ENCODE data around the gene PROCA1. TPM values are rescaled to one million over a fixed set of nuclear protein-coding genes. Genes with fewer than 3 reads are reported as not detected.
A peak's percentile ranks its signal among the peaks of the same experiment; 100 is the strongest.

PROCA1 gene
- total RNA-seq, 1 experiment from 2014 or later, result 1.1 TPM

DNA sequence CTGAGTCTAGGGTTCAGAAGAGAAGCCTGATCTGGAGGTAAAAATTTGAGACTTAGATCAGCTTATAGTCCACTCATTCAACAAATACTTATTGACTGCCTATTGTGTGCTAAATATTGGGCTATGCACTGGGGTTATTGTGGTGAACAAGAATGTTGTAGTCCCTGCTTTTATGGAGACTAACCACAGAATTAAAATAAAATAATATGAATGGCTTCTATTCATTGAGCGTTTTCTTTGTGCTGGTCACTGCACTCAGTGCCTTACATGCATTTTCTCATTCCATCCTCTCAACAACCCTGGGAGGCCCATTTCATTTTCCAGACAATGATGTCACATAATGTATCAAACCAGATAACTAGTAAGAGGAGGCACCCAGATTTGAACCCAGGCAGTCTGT is 21.7 kb upstream of the PROCA1 start:
- POLR2A ChIA-PET, result interaction anchor here (1.8 to 18.0 kb wide), 2 partner anchors 13 kb away, joined by 6 to 1135 read pairs; partner anchors contain the start of genes RPL23A and TRAF4
- Mint-ChIP-seq H3K4me1 (ENCODE audit: insufficient read depth, unreplicated experiment) (peaks cover 11% of the 10 kb centered on the region), H3K27ac (ENCODE audit: low read depth, unreplicated experiment) (no peak overlapping the region), H3K36me3 (ENCODE audit: insufficient read depth, unreplicated experiment) (peaks cover 6% of the 10 kb centered on the region), H3K9me3 (ENCODE audit: unreplicated experiment) (no peaks in the 10 kb centered on the region), H3K27me3 (ENCODE audit: insufficient read depth, unreplicated experiment) (no peaks in the 10 kb centered on the region), H3K4me3 (ENCODE audit: unreplicated experiment) (no peak overlapping the region)
- CTCF ChIA-PET, result no interaction called here
- DNase-seq (ENCODE audit: unreplicated experiment), result no peak
- TF ChIP-seq, protein P1, sequence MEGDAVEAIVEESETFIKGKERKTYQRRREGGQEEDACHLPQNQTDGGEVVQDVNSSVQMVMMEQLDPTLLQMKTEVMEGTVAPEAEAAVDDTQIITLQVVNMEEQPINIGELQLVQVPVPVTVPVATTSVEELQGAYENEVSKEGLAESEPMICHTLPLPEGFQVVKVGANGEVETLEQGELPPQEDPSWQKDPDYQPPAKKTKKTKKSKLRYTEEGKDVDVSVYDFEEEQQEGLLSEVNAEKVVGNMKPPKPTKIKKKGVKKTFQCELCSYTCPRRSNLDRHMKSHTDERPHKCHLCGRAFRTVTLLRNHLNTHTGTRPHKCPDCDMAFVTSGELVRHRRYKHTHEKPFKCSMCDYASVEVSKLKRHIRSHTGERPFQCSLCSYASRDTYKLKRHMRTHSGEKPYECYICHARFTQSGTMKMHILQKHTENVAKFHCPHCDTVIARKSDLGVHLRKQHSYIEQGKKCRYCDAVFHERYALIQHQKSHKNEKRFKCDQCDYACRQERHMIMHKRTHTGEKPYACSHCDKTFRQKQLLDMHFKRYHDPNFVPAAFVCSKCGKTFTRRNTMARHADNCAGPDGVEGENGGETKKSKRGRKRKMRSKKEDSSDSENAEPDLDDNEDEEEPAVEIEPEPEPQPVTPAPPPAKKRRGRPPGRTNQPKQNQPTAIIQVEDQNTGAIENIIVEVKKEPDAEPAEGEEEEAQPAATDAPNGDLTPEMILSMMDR (IDR thresholded peaks at IDR 0.05; ENCODE audit: unreplicated experiment), result no peak
- intact Hi-C loops (cut with micrococcal nuclease), result no loop called here
- BruUV-seq (replicated peaks), result no TSS peak

DNA sequence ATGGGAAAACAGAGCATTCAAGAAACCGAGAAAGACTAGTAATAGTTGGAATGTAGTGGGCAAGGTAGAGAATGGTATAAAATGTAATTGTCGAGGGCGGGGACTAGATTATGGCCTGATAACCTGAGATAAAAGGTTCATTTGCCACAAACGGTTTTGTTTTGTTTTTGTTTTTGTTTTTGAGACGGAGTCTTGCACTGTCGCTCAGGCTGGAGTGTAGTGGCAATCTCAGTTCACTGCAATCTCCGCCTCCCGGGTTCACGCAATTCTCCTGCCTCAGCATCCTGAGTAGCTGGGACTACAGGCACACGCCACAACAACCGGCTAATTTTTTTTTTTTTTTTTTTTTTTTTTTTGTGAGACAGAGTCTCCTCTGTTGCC is 18.3 kb upstream of the PROCA1 start:
- intact Hi-C loops (cut with micrococcal nuclease), result loop anchor here (1.0 kb wide), 1 partner anchor 13 kb away; no protein-coding TSS in a partner anchor
- H3K36me3 Mint-ChIP-seq (ENCODE audit: insufficient read depth, unreplicated experiment), result peaks cover 28% of the 10 kb centered on the region
- peaks cover 23% of the 10 kb centered on the region for H3K4me1 Mint-ChIP-seq (ENCODE audit: insufficient read depth, unreplicated experiment)
- POLR2A ChIA-PET, result interaction anchor here (0.8 to 18.0 kb wide), 5 partner anchors 11 to 329 kb away, joined by 3 to 1135 read pairs (median 73); partner anchors contain the start of genes FLOT2, PHF12, RPL23A and TRAF4
- no peak for DNase-seq (ENCODE audit: unreplicated experiment)
- CTCF ChIA-PET, result interaction anchor here (0.6 to 9.2 kb wide), 2 partner anchors 18 to 60 kb away, joined by 4 to 365 read pairs; partner anchors contain the start of gene TRAF4
- peak overlapping the region; percentile 99 for H3K27ac Mint-ChIP-seq (ENCODE audit: low read depth, unreplicated experiment)
- H3K4me3 Mint-ChIP-seq (ENCODE audit: unreplicated experiment), result no peak overlapping the region
- BruUV-seq (replicated peaks), result no TSS peak
- no peaks in the 10 kb centered on the region for H3K27me3 Mint-ChIP-seq (ENCODE audit: insufficient read depth, unreplicated experiment)
- no peaks in the 10 kb centered on the region for H3K9me3 Mint-ChIP-seq (ENCODE audit: unreplicated experiment)
- TF ChIP-seq, protein P1 (IDR thresholded peaks at IDR 0.05; ENCODE audit: unreplicated experiment), result no peak

DNA sequence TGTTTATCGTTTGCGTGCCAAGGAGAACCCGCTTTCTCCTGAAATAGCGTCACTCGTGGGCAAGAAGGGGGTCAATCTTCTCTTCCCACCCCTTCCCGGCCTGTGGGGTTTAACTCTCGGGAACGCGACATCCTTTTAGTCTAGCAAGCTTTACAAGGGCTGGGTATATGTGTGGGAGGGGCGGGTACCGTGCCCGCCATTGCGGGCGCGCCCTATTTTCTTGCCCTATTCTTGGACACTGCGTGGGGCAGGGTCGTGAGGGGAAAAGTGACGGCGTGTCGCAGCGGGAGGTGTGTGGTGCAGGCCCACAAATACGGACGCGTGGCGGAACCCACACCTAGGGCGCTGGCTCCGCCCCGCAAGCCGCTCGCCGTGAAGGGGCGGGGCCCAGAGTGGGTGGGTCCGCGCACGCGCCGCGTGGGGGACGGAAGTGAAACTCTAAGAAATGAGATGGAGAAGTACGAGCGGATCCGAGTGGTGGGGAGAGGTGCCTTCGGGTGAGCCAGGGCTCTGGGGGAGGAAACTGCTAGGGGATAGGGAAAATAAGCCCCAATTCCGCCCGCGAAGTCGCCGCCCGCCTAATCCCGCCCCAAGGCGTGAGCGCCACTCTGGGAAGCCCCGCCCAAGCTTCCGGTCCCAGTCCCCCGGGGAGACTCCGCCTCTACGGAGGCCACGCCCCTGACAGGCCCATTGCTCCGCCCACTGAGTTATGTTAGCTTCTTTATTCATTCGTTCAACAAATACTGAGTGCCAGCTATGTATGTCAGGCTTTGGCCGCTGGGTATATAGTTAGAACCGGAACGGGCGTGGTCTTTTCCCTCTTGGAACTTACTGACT is 16.9 kb upstream of the PROCA1 start, which contains the start of gene NEK8:
Gene NEK8, plus strand, starts transcription at position 425 of the 837 bp plus-strand sequence. Its CDS starts 26 bp downstream, at position 451.
- intact Hi-C loops (cut with micrococcal nuclease), result loop anchor here (1.0 kb wide), 1 partner anchor 15 kb away; no protein-coding TSS in a partner anchor
- peaks cover 32% of the 10 kb centered on the region for H3K4me1 Mint-ChIP-seq (ENCODE audit: insufficient read depth, unreplicated experiment)
- CTCF ChIA-PET, result interaction anchor here (0.6 to 9.2 kb wide), 9 partner anchors 12 to 230 kb away, joined by 3 to 365 read pairs (median 6); partner anchors contain the start of genes FAM222B and TRAF4
- H3K27me3 Mint-ChIP-seq (ENCODE audit: insufficient read depth, unreplicated experiment), result no peaks in the 10 kb centered on the region
- DNase-seq (ENCODE audit: unreplicated experiment), result peak; percentile 98
- TF ChIP-seq, protein P1 (IDR thresholded peaks at IDR 0.05; ENCODE audit: unreplicated experiment), result no peak
- BruUV-seq (replicated peaks), result TSS peak; percentile 29
- H3K27ac Mint-ChIP-seq (ENCODE audit: low read depth, unreplicated experiment), result peak within 1 kb of the TSS; percentile 99
- no peaks in the 10 kb centered on the region for H3K9me3 Mint-ChIP-seq (ENCODE audit: unreplicated experiment)
- H3K36me3 Mint-ChIP-seq (ENCODE audit: insufficient read depth, unreplicated experiment), result peaks cover 36% of the 10 kb centered on the region
- peak within 1 kb of the TSS; percentile 91 for H3K4me3 Mint-ChIP-seq (ENCODE audit: unreplicated experiment)
- POLR2A ChIA-PET, result interaction anchor here (0.6 to 18.0 kb wide), 20 partner anchors 9 to 1693 kb away, joined by 3 to 1135 read pairs (median 10); partner anchors contain the start of genes DHRS13, FAM222B, FLOT2 and PHF12

Measured in MCF 10A (cell line).